CD4-positive, alpha-beta memory T cell (primary cell): Measurements from ENCODE around the gene SMG1. TPM values are rescaled to one million over a fixed set of nuclear protein-coding genes. Genes with fewer than 3 reads are reported as not detected.

Experiments
- CTCF ChIA-PET: fragments of 350-600 bp; sonication (Branson Sonifier 250); formaldehyde crosslinking; loops from one replicate; lab custom pipeline; 2021; ENCODE audit warnings: inconsistent platforms; ENCODE audit not compliant: partially characterized antibody; lab: Charles Lee
- POLR2A ChIA-PET: fragments of 350-600 bp; sonication (Branson Sonifier 250); formaldehyde crosslinking; loops from one replicate; lab custom pipeline; 2021; ENCODE audit not compliant: partially characterized antibody; lab: Charles Lee
- DNase-seq, 5 donors: peaks; one replicate each; pipeline versions ENCODE4 v3.0.0 to v3.0.0-alpha.2; 2020 to 2022; ENCODE audit warnings: mixed read lengths in 1 of 5
- H3K27ac ChIP-seq: one replicate; pipeline ENCODE4 v1.7.0; 2013; ENCODE audit warnings: low read depth, low read length
- H3K27me3 ChIP-seq: 2 replicates; pipeline ENCODE4 v1.7.0; 2013; ENCODE audit warnings: mild to moderate bottlenecking, low read length, moderate library complexity; ENCODE audit not compliant: insufficient read depth
- H3K36me3 ChIP-seq: 2 replicates; pipeline ENCODE4 v1.7.0; 2013; ENCODE audit warnings: mild to moderate bottlenecking, low read length, moderate library complexity; ENCODE audit not compliant: insufficient read depth
- H3K4me1 ChIP-seq: 2 replicates; pipeline ENCODE4 v1.7.0; 2013; ENCODE audit warnings: mild to moderate bottlenecking, low read length, moderate library complexity; ENCODE audit not compliant: insufficient read depth
- H3K4me3 ChIP-seq, 2 donors: one replicate each; pipeline ENCODE4 v1.7.0; 2013; ENCODE audit warnings: low read length in 2 of 2, mild to moderate bottlenecking in 1 of 2
- H3K9me3 ChIP-seq, 2 donors: one replicate each; pipeline ENCODE4 v1.7.0; 2013; ENCODE audit warnings: low read length in 2 of 2, control low read depth in 1 of 2; ENCODE audit not compliant: control insufficient read depth in 1 of 2
- H3K27ac Mint-ChIP-seq, 7 donors: one replicate each; pipeline ENCODE4 v1.8.0; 2020 to 2021; ENCODE audit warnings: mixed read lengths in 7 of 7, mild to moderate bottlenecking in 6 of 7, inconsistent platforms in 3 of 7, moderate library complexity in 3 of 7
- H3K27me3 Mint-ChIP-seq, 2 donors: one replicate each; pipeline ENCODE4 v1.8.0; 2020 to 2021; ENCODE audit warnings: mixed read lengths in 2 of 2
- H3K36me3 Mint-ChIP-seq, 2 donors: one replicate each; pipeline ENCODE4 v1.8.0; 2020 to 2021; ENCODE audit warnings: mixed read lengths in 2 of 2, inconsistent platforms in 1 of 2, mild to moderate bottlenecking in 1 of 2
- H3K4me1 Mint-ChIP-seq, 4 donors: one replicate each; pipeline ENCODE4 v1.8.0; 2020 to 2021; ENCODE audit warnings: mixed read lengths in 4 of 4, mild to moderate bottlenecking in 1 of 4
- H3K4me3 Mint-ChIP-seq, 8 donors: one replicate each; pipeline ENCODE4 v1.8.0; 2020 to 2021; ENCODE audit warnings: mixed read lengths in 8 of 8, mild to moderate bottlenecking in 7 of 8, moderate library complexity in 6 of 8, inconsistent platforms in 3 of 8
- H3K9me3 Mint-ChIP-seq, 8 donors: one replicate each; pipeline ENCODE4 v1.8.0; 2020 to 2021; ENCODE audit warnings: mixed read lengths in 8 of 8, mild to moderate bottlenecking in 5 of 8, inconsistent platforms in 3 of 8, moderate library complexity in 1 of 8
- intact Hi-C: fragments of 100-400 bp; cut with micrococcal nuclease; formaldehyde crosslinking; loops from one replicate; pipeline ENCODE4 v1.15.1; 2023
- polyA plus RNA-seq, 2 donors: library from polyadenylated mRNA; unstranded; fragments of 300-500 nt; fragmentation: Illumina TruSeq; gene quantifications; one replicate each; pipeline ENCODE4 v1.2.3, GENCODE V29; 2021
- total RNA-seq, 2 experiments: library from RNA; stranded (reverse); gene quantifications; one replicate each; pipeline ENCODE4 v1.2.3, GENCODE V29; 2021

SMG1 gene
- total and polyA plus RNA-seq, 4 experiments from 2014 or later: 5.4 to 177 (median 94.5) TPM

- no peak overlapping the region for H3K4me3 ChIP-seq
- H3K4me1 ChIP-seq: no peaks in the 10 kb centered on the region
- H3K27me3 ChIP-seq: no peaks in the 10 kb centered on the region
- peaks cover 43% of the 10 kb centered on the region for H3K36me3 ChIP-seq
- no peak overlapping the region for H3K4me3 Mint-ChIP-seq
- H3K36me3 Mint-ChIP-seq: peaks cover 27 to 50% of the 10 kb centered on the region in 2 donors
- H3K9me3 Mint-ChIP-seq: no peaks in the 10 kb centered on the region
- H3K27ac Mint-ChIP-seq: peak overlapping the region in 4 of 7 donors; percentile 5 to 63 (median 26)
- POLR2A ChIA-PET: interaction anchor here (0.9 kb wide), 1 partner anchor 8 kb away, joined by 3 read pairs; no protein-coding TSS in a partner anchor
- H3K4me1 Mint-ChIP-seq: no peaks in the 10 kb centered on the region
- CTCF ChIA-PET: interaction anchor here (3.0 to 3.7 kb wide), 2 partner anchors 8 to 26 kb away, joined by 12 to 15 read pairs; partner anchors contain the start of gene ARL6IP1
- H3K27ac ChIP-seq: no peak overlapping the region
- no peak for DNase-seq
- no peaks in the 10 kb centered on the region for H3K9me3 ChIP-seq
- intact Hi-C loops: no loop called here
- no peaks in the 10 kb centered on the region for H3K27me3 Mint-ChIP-seq
Measured at GRCh38 chr16:18827890-18828289, 98.3 kb downstream of the SMG1 start.

DNA sequence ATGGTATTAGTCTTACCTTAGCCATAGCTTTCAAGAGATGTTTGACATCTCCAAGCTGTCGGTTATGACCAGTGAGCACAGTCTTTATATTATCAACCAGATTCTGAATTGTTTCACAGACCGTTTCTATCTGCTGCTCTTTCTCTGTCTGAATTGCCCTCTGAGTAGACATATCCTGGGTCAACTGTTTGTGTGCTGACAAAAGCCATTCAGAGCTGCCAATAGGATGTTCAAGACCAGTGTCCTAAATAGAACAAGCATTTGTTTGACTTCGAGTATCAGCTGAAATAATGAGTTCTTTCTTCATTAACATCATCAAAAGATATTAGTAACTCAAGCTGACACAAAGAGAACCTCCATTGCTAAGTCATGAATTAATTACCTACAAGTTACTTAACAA lies 109.9 kb downstream of the SMG1 start:
- POLR2A ChIA-PET: interaction anchor here (3.2 kb wide), 1 partner anchor 14 kb away, joined by 23 read pairs; the partner anchor contains the start of gene ARL6IP1
- peaks cover 15% of the 10 kb centered on the region for H3K4me1 ChIP-seq
- no peak overlapping the region for H3K4me3 ChIP-seq
- Mint-ChIP-seq H3K27ac (no peak overlapping the region), H3K36me3 (peaks cover 46 to 56% of the 10 kb centered on the region in 2 donors), H3K4me3 (no peak overlapping the region), H3K9me3 (peaks cover 0 to 4% (median 0%) of the 10 kb centered on the region in 8 donors), H3K27me3 (no peaks in the 10 kb centered on the region), H3K4me1 (peaks cover 5 to 18% (median 11%) of the 10 kb centered on the region in 4 donors)
- no peak for DNase-seq
- H3K27me3 ChIP-seq: no peaks in the 10 kb centered on the region
- H3K27ac ChIP-seq: no peak overlapping the region
- CTCF ChIA-PET: interaction anchor here (0.6 to 5.6 kb wide), 2 partner anchors 15 kb away, joined by 3 to 33 read pairs; partner anchors contain the start of gene ARL6IP1
- H3K9me3 ChIP-seq: no peaks in the 10 kb centered on the region
- intact Hi-C loops: no loop called here
- H3K36me3 ChIP-seq: peaks cover 46% of the 10 kb centered on the region

DNA sequence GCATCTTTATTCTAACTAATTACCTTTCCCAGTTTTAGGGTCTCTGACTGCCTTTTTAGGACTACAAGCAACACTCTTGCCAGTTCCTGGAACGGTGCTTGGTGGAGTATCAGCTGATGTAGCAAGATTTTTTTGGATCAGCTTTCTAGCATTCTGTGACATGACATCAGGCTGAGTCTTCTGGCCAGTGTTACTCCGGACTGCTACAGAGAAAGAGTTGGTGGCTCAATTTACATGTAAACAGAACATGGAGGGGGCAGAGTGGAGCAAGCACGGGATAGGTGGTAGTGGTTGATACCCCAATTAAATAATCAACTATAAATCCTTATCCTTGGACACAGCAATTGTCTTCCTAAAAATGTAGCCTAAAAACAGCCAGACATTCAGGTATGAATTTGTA lies 114.3 kb downstream of the SMG1 start:
- no peak for DNase-seq
- Mint-ChIP-seq H3K27ac (no peak overlapping the region), H3K36me3 (peaks cover 52 to 68% of the 10 kb centered on the region in 2 donors)

GRCh38 chr16:18809165-18809564 lies 117.0 kb downstream of the SMG1 start:
- H3K36me3 Mint-ChIP-seq: peaks cover 40 to 57% of the 10 kb centered on the region in 2 donors
- Histone ChIP-seq H3K4me3 (no peak overlapping the region), H3K27ac (no peak overlapping the region), H3K9me3 (no peaks in the 10 kb centered on the region), H3K36me3 (peaks cover 48% of the 10 kb centered on the region), H3K4me1 (peaks cover 6% of the 10 kb centered on the region), H3K27me3 (no peaks in the 10 kb centered on the region)
- ChIA-PET POLR2A (interaction anchor here (1.4 to 2.1 kb wide), 2 partner anchors 8 to 12 kb away, joined by 3 to 11 read pairs; partner anchors contain the start of gene ARL6IP1), CTCF (no interaction called here)
- no peaks in the 10 kb centered on the region for H3K27me3 Mint-ChIP-seq
- no peak overlapping the region for H3K4me3 Mint-ChIP-seq
- peaks cover under 1 to 9% (median 5%) of the 10 kb centered on the region in 4 donors for H3K4me1 Mint-ChIP-seq
- intact Hi-C loops: no loop called here
- peaks cover 0 to 2% (median 0%) of the 10 kb centered on the region in 8 donors for H3K9me3 Mint-ChIP-seq
- DNase-seq: no peak
- no peak overlapping the region for H3K27ac Mint-ChIP-seq

More for the DNA sequence above, 114.3 kb downstream of the SMG1 start:
- no peaks in the 10 kb centered on the region for H3K27me3 ChIP-seq
- H3K4me3 Mint-ChIP-seq: no peak overlapping the region
- H3K4me3 ChIP-seq: no peak overlapping the region
- H3K27me3 Mint-ChIP-seq: no peaks in the 10 kb centered on the region
- ChIA-PET CTCF (no interaction called here), POLR2A (no interaction called here)
- no peaks in the 10 kb centered on the region for H3K4me1 Mint-ChIP-seq
- no peaks in the 10 kb centered on the region for H3K9me3 ChIP-seq
- no peaks in the 10 kb centered on the region for H3K4me1 ChIP-seq
- intact Hi-C loops: no loop called here
- H3K27ac ChIP-seq: no peak overlapping the region
- peaks cover 62% of the 10 kb centered on the region for H3K36me3 ChIP-seq
- H3K9me3 Mint-ChIP-seq: peaks cover 0 to 2% (median 0%) of the 10 kb centered on the region in 8 donors

- Histone ChIP-seq H3K4me3 (no peak overlapping the region), H3K36me3 (peaks cover 30% of the 10 kb centered on the region), H3K27ac (no peak overlapping the region), H3K27me3 (no peaks in the 10 kb centered on the region), H3K4me1 (peaks cover 26% of the 10 kb centered on the region), H3K9me3 (no peaks in the 10 kb centered on the region)
- peaks cover 10 to 40% (median 26%) of the 10 kb centered on the region in 4 donors for H3K4me1 Mint-ChIP-seq
- H3K27me3 Mint-ChIP-seq: no peaks in the 10 kb centered on the region
- no peak overlapping the region for H3K4me3 Mint-ChIP-seq
- CTCF ChIA-PET: interaction anchor here (0.6 to 6.6 kb wide), 3 partner anchors 15 to 164 kb away, joined by 3 to 111 read pairs (median 65); partner anchors contain the start of gene RPS15A
- H3K9me3 Mint-ChIP-seq: peaks cover 0 to 6% (median 0%) of the 10 kb centered on the region in 8 donors
- peak overlapping the region in 4 of 7 donors; percentile 4 to 90 (median 42) for H3K27ac Mint-ChIP-seq
- DNase-seq: no peak
- intact Hi-C loops: no loop called here
- POLR2A ChIA-PET: interaction anchor here (1.3 to 5.0 kb wide), 3 partner anchors 12 to 120 kb away, joined by 4 to 23 read pairs (median 7); partner anchors contain the start of genes RPS15A and SMG1
- peaks cover 17 to 43% of the 10 kb centered on the region in 2 donors for H3K36me3 Mint-ChIP-seq
Measured at GRCh38 chr16:18805257-18805773, 120.9 kb downstream of the SMG1 start.

DNA sequence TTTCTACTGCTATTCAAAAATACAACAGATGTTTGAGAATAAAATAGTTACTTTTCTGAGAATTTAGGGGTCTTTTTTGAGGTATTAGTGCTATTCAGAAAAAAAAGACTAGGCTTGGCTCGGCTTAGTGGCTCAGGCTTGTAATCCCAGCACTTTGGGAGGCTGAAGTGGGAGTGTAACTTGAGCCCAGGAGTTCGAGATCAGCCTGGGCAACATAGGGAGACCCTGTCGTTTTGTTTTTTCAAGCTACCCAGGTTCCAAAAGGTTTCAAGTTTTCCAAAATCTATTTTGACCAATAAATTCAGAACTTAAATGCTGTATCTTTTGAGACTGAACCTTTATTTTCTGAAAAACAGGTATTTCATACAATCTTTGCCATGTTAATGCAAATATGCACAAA lies 121.7 kb downstream of the SMG1 start:
- Mint-ChIP-seq H3K9me3 (peaks cover 0 to 6% (median 0%) of the 10 kb centered on the region in 8 donors), H3K36me3 (peaks cover 12 to 38% of the 10 kb centered on the region in 2 donors), H3K27me3 (no peaks in the 10 kb centered on the region), H3K4me3 (no peak overlapping the region), H3K4me1 (peaks cover 17 to 47% (median 34%) of the 10 kb centered on the region in 4 donors), H3K27ac (peak overlapping the region in 6 of 7 donors; percentile 10 to 90 (median 60))
- H3K9me3 ChIP-seq: no peaks in the 10 kb centered on the region
- no peak for DNase-seq
- intact Hi-C loops: no loop called here
- no peaks in the 10 kb centered on the region for H3K27me3 ChIP-seq
- ChIA-PET POLR2A (interaction anchor here (1.3 to 6.4 kb wide), 4 partner anchors 12 to 121 kb away, joined by 4 to 176 read pairs (median 15); partner anchors contain the start of genes RPS15A and SMG1), CTCF (interaction anchor here (0.6 to 6.6 kb wide), 6 partner anchors 14 to 165 kb away, joined by 3 to 111 read pairs (median 4); partner anchors contain the start of gene RPS15A)
- peaks cover 34% of the 10 kb centered on the region for H3K4me1 ChIP-seq
- H3K27ac ChIP-seq: no peak overlapping the region
- peaks cover 22% of the 10 kb centered on the region for H3K36me3 ChIP-seq
- no peak overlapping the region for H3K4me3 ChIP-seq
